HepG2 (cell line): ENCODE results near the gene CD48. TPM values are rescaled to one million over a fixed set of nuclear protein-coding genes. Genes with fewer than 3 reads are reported as not detected.

Source experiments
- ATAC-seq: fragments of 200-7000 bp; cut with Tn5 transposase; 3 replicates; pipeline ENCODE4 v1.9.1; 2020; ENCODE audit warnings: mild to moderate bottlenecking, moderate library complexity
- BruUV-seq: library from RNA; stranded (reverse); fragments of 400-500 nt; replicated peaks from 2 replicates; lab custom pipeline; 2021; lab: Mats Ljungman, UMichigan
- CTCF ChIA-PET: fragments of 300-600 bp; formaldehyde crosslinking; extraction: SDS; loops from one replicate; lab custom pipeline; 2021; ENCODE audit warnings: low total read pairs, inconsistent platforms, low intra/inter-chr PET ratio; lab: Yijun Ruan, JAX
- POLR2A ChIA-PET: fragments of 350-600 bp; sonication (Branson Sonifier 250); formaldehyde crosslinking; loops from one replicate; lab custom pipeline; 2020; ENCODE audit warnings: antibody characterized with exemption, inconsistent platforms; lab: Yijun Ruan, JAX
- DNase-seq: peaks from one replicate; pipeline ENCODE4 v3.0.0-alpha.2; 2015; ENCODE audit warnings: low spot score
- FAIRE-seq: peaks from 3 replicates; lab custom pipeline; 2011; peaks lifted over from hg19 to GRCh38; lab: Jason Lieb, UNC
- H2AFZ ChIP-seq: one replicate; pipeline ENCODE4 v1.6.1; 2011; ENCODE audit warnings: low read length, inconsistent platforms
- H3K27ac ChIP-seq: fragments of 300-600 bp; 3 replicates; pipeline ENCODE4 v1.8.0; 2011; ENCODE audit warnings: mixed run types, mild to moderate bottlenecking, mixed read lengths, low read length, inconsistent platforms; ENCODE audit not compliant: insufficient read depth; ENCODE audit errors: extremely low read length
- H3K27me3 ChIP-seq, 2 experiments: fragments of 200-600 bp in 1 of 2; 2 replicates in 1 of 2; 3 replicates in 1 of 2; pipeline versions ENCODE4 v1.6.0 to v1.8.0; 2011; ENCODE audit warnings: low read length in 2 of 2, mild to moderate bottlenecking in 2 of 2, moderate library complexity in 2 of 2, inconsistent platforms in 1 of 2; ENCODE audit not compliant: insufficient read depth in 2 of 2, control insufficient read depth in 1 of 2
- H3K36me3 ChIP-seq, 2 experiments: fragments of 200-600 bp in 1 of 2; replicated peaks in 1 of 2; 2 replicates in 1 of 2; 3 replicates in 1 of 2; pipeline versions ENCODE4 v1.5.1 to v1.8.0; 2011; ENCODE audit warnings: low read length in 2 of 2, inconsistent platforms in 1 of 2; ENCODE audit not compliant: insufficient read depth in 2 of 2, control insufficient read depth in 1 of 2
- H3K4me1 ChIP-seq: 2 replicates; pipeline ENCODE4 v1.5.1; 2012; ENCODE audit warnings: low read length, inconsistent platforms; ENCODE audit not compliant: insufficient read depth
- H3K4me2 ChIP-seq: 2 replicates; pipeline ENCODE4 v1.6.0; 2011; ENCODE audit warnings: low read depth, low read length, inconsistent platforms
- H3K4me3 ChIP-seq, 3 experiments: fragments of 200-600 bp in 1 of 3; sonication (generic), shearing (Covaris generic) in 1 of 3; replicated peaks in 1 of 3; 2 replicates each; pipeline ENCODE4 v1.5.1; 2011 to 2016; ENCODE audit warnings: low read length in 3 of 3, inconsistent platforms in 2 of 3, low read depth in 2 of 3, mild to moderate bottlenecking in 2 of 3, control low read depth in 1 of 3, mixed read lengths in 1 of 3; ENCODE audit not compliant: insufficient read depth in 1 of 3
- H3K79me2 ChIP-seq: one replicate; pipeline ENCODE4 v1.6.1; 2011; ENCODE audit warnings: low read length, inconsistent platforms; ENCODE audit not compliant: insufficient read depth
- H3K9ac ChIP-seq: 2 replicates; pipeline ENCODE4 v1.6.0; 2011; ENCODE audit warnings: mild to moderate bottlenecking, low read depth, low read length, inconsistent platforms; ENCODE audit not compliant: insufficient read depth
- H3K9me3 ChIP-seq: 2 replicates; pipeline ENCODE4 v1.5.1; 2012; ENCODE audit warnings: mild to moderate bottlenecking, low read length
- H4K20me1 ChIP-seq: 2 replicates; pipeline ENCODE4 v1.6.0; 2011; ENCODE audit warnings: inconsistent platforms, mild to moderate bottlenecking, low read length, moderate library complexity; ENCODE audit not compliant: insufficient read depth
- AKAP8 ChIP-seq: sonication (generic); formaldehyde crosslinking; IDR thresholded peaks from 2 replicates; pipeline ENCODE4 v1.5.1; 2020; ENCODE audit warnings: mild to moderate bottlenecking, missing genetic modification reagents
- CHCHD3 ChIP-seq: sonication (generic); formaldehyde crosslinking; IDR thresholded peaks from 2 replicates; pipeline ENCODE4 v1.8.0; 2022; ENCODE audit warnings: mild to moderate bottlenecking, missing genetic modification reagents, moderate library complexity
- DPF2 ChIP-seq: sonication (generic); formaldehyde crosslinking; IDR thresholded peaks from 2 replicates; pipeline ENCODE4 v1.4.0; 2020; ENCODE audit warnings: mild to moderate bottlenecking, low read depth, missing genetic modification reagents, borderline replicate concordance
- JUNB ChIP-seq: sonication (generic); formaldehyde crosslinking; IDR thresholded peaks from 2 replicates; pipeline ENCODE4 v1.8.0; 2022; ENCODE audit warnings: missing genetic modification reagents, mild to moderate bottlenecking, borderline replicate concordance
- MEIS2 ChIP-seq: sonication (generic); formaldehyde crosslinking; IDR thresholded peaks from 2 replicates; pipeline ENCODE4 v1.9.0; 2021; ENCODE audit warnings: mild to moderate bottlenecking, missing genetic modification reagents
- ZNF225 ChIP-seq: sonication (generic); formaldehyde crosslinking; IDR thresholded peaks from 2 replicates; pipeline ENCODE4 v1.4.0; 2020; ENCODE audit warnings: mild to moderate bottlenecking, missing genetic modification reagents
- WGBS: methylation state at CpG from one replicate; pipeline ENCODE4 v1.1.6; 2017; ENCODE audit warnings: low lambda C conversion rate; 5-methylcytosine and 5-hydroxymethylcytosine counted together
- in situ Hi-C: cut with HindIII; loops from 2 replicates; pipeline ENCODE4 v1.10.0; 2017; ENCODE audit warnings: low pct_unique_long_range_greater_than_20kb; ENCODE audit not compliant: extremely low pct_ligation_motif_present
- intact Hi-C: fragments of 100-400 bp; cut with micrococcal nuclease; formaldehyde crosslinking; loops from one replicate; pipeline ENCODE4 v1.10.0; 2022; ENCODE audit not compliant: unreplicated experiment
- polyA plus RNA-seq, 8 experiments: library from polyadenylated mRNA; depleted of rRNA in 3 of 8; stranded (reverse) in 7 of 8; unstranded in 1 of 8; fragments of >200 nt; fragmentation: Illumina TruSeq in 4 of 8; extraction: Trizol in 4 of 8; gene quantifications; 2 replicates each; pipeline versions ENCODE4 v1.2.1 to v1.2.3, GENCODE V29; 2011 to 2016; ENCODE audit warnings: low read depth in 4 of 8, missing spikeins in 1 of 8, mixed read lengths in 1 of 8; ENCODE audit not compliant: insufficient read depth in 1 of 8
- total RNA-seq, 5 experiments: library from RNA; depleted of rRNA; stranded (reverse); fragments of >200 nt; fragmentation: Illumina TruSeq; extraction: Trizol; gene quantifications; 2 replicates each; pipeline ENCODE4 v1.2.3, GENCODE V29; 2016; ENCODE audit warnings: low read depth in 1 of 5
- TF ChIP-seq, protein P1 (sequence below): sonication (generic); formaldehyde crosslinking; IDR thresholded peaks from 2 replicates; pipeline ENCODE4 v1.5.0; 2020; ENCODE audit warnings: mild to moderate bottlenecking, missing genetic modification reagents
- TF ChIP-seq, protein P2 (sequence below): sonication (generic); formaldehyde crosslinking; conservative IDR thresholded peaks from 2 replicates; pipeline ENCODE4 v1.8.0; 2022; ENCODE audit warnings: missing genetic modification reagents
- TF ChIP-seq, protein P3 (sequence below): sonication (generic); formaldehyde crosslinking; IDR thresholded peaks from 2 replicates; pipeline ENCODE4 v1.5.1; 2020; ENCODE audit warnings: mild to moderate bottlenecking, missing genetic modification reagents

Gene CD48
- total and polyA plus RNA-seq, 2 of the 13 experiments (the other 11 are each of a cell fraction or from before 2014, with no cell fraction given) = not detected

DNA sequence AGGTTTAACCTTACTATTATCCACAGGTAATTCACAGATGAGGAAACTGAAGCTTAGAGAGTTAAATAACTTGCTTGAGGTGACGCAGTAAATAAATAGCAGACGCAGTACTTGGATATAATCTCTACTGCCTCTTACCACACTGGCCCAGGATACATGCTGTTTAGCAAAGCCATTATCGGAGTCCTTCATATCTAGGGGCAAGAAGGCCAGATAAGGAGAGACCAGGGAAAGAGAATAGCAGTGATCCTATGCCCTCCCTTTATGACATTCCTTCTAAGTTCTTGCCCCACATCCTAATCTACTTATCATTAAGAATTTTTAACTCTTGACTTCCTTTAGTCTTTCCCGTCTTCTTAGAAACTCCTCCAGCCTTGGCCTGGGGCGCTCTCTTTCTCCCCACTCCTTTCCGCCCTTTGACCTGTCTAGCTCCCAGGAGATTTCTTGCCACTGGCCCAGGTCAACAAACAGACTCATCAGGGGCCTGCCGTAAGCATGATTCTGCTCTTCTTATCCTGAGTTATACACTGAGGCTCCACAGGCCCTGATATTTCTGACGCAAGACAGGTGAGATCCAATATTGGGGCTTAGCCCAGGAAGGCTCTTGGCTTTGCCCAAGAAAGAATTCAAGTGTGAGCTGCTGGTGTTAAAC, 53.3 kb downstream of the CD48 start:
- TF ChIP-seq, protein P1, sequence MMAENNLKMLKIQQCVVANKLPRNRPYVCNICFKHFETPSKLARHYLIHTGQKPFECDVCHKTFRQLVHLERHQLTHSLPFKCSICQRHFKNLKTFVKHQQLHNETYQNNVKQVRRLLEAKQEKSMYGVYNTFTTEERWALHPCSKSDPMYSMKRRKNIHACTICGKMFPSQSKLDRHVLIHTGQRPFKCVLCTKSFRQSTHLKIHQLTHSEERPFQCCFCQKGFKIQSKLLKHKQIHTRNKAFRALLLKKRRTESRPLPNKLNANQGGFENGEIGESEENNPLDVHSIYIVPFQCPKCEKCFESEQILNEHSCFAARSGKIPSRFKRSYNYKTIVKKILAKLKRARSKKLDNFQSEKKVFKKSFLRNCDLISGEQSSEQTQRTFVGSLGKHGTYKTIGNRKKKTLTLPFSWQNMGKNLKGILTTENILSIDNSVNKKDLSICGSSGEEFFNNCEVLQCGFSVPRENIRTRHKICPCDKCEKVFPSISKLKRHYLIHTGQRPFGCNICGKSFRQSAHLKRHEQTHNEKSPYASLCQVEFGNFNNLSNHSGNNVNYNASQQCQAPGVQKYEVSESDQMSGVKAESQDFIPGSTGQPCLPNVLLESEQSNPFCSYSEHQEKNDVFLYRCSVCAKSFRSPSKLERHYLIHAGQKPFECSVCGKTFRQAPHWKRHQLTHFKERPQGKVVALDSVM (CRISPR knock-in tag) = no peak
- TF ChIP-seq DPF2 (CRISPR knock-in tag) (no peak), JUNB (CRISPR knock-in tag) (no peak), AKAP8 (CRISPR knock-in tag) (no peak), CHCHD3 (no peak), ZNF225 (CRISPR knock-in tag) (no peak), MEIS2 (no peak)
- TF ChIP-seq, protein P2, sequence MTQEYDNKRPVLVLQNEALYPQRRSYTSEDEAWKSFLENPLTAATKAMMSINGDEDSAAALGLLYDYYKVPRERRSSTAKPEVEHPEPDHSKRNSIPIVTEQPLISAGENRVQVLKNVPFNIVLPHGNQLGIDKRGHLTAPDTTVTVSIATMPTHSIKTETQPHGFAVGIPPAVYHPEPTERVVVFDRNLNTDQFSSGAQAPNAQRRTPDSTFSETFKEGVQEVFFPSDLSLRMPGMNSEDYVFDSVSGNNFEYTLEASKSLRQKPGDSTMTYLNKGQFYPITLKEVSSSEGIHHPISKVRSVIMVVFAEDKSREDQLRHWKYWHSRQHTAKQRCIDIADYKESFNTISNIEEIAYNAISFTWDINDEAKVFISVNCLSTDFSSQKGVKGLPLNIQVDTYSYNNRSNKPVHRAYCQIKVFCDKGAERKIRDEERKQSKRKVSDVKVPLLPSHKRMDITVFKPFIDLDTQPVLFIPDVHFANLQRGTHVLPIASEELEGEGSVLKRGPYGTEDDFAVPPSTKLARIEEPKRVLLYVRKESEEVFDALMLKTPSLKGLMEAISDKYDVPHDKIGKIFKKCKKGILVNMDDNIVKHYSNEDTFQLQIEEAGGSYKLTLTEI = no peak
- TF ChIP-seq, protein P3, sequence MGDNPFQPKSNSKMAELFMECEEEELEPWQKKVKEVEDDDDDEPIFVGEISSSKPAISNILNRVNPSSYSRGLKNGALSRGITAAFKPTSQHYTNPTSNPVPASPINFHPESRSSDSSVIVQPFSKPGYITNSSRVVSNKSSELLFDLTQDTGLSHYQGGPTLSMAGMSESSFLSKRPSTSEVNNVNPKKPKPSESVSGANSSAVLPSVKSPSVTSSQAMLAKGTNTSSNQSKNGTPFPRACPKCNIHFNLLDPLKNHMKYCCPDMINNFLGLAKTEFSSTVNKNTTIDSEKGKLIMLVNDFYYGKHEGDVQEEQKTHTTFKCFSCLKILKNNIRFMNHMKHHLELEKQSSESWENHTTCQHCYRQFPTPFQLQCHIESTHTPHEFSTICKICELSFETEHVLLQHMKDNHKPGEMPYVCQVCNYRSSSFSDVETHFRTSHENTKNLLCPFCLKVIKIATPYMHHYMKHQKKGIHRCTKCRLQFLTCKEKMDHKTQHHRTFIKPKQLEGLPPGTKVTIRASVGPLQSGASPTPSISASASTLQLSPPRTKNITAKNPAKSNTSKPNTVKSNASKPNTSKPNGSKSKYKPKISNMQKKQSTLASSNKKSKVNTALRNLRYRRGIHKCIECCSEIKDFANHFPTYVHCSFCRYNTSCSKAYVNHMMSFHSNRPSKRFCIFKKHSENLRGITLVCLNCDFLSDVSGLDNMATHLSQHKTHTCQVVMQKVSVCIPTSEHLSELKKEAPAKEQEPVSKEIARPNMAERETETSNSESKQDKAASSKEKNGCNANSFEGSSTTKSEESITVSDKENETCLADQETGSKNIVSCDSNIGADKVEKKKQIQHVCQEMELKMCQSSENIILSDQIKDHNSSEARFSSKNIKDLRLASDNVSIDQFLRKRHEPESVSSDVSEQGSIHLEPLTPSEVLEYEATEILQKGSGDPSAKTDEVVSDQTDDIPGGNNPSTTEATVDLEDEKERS (CRISPR knock-in tag) = no peak
- no peak overlapping the region for H2AFZ ChIP-seq
- H3K27me3 ChIP-seq = no peaks in the 10 kb centered on the region; a peak in 1 of 5 replicates
- ChIA-PET POLR2A (no interaction called here), CTCF (no interaction called here)
- H3K9ac ChIP-seq = no peak overlapping the region
- no peaks in the 10 kb centered on the region for H3K79me2 ChIP-seq
- H3K36me3 ChIP-seq = no peaks in the 10 kb centered on the region
- in situ Hi-C loops (no loop called here), intact Hi-C loops (no loop called here)
- H3K4me3 ChIP-seq = no peak overlapping the region
- H3K27ac ChIP-seq = no peak overlapping the region
- DNase-seq = no peak
- FAIRE-seq = no peak
- BruUV-seq = no TSS peak
- H3K4me1 ChIP-seq = no peaks in the 10 kb centered on the region
- no peak for ATAC-seq
- whole genome bisulfite sequencing = 49% methylated on average over 8 of the region's 8 CpGs
- H3K9me3 ChIP-seq = no peaks in the 10 kb centered on the region
- no peak overlapping the region for H3K4me2 ChIP-seq
- H4K20me1 ChIP-seq = no peaks in the 10 kb centered on the region; the same call in 1 of the 2 replicates
